Panc1 (cell line): ENCODE data around the gene SNX24.

Experiments
- CTCF ChIP-seq: fragments of 450-650 bp; IDR thresholded peaks from 2 replicates; pipeline ENCODE4 v1.5.1; 2017; ENCODE audit warnings: mild to moderate bottlenecking
- POLR2AphosphoS5 ChIP-seq: IDR thresholded peaks from 2 replicates; pipeline ENCODE4 v1.6.1; 2012; ENCODE audit warnings: mild to moderate bottlenecking, low read depth, low read length, moderate library complexity
- REST ChIP-seq, 2 experiments: IDR thresholded peaks; 2 replicates each; pipeline ENCODE4 v1.6.1; 2011 to 2012; ENCODE audit warnings: low read depth in 2 of 2, control low read depth in 1 of 2, low read length in 1 of 2, mild to moderate bottlenecking in 1 of 2, moderate library complexity in 1 of 2; ENCODE audit not compliant: insufficient read depth in 1 of 2
- SIN3A ChIP-seq: IDR thresholded peaks from 2 replicates; pipeline ENCODE4 v1.6.1; 2012; ENCODE audit warnings: low read depth, mild to moderate bottlenecking, low read length, moderate library complexity, borderline replicate concordance; ENCODE audit not compliant: insufficient read depth

GRCh38 chr5:122805481-122805880 is 39.9 kb upstream of the SNX24 start:
- TF ChIP-seq CTCF (no peak), POLR2AphosphoS5 (no peak), REST (IDR thresholded peaks at IDR 0.05; ENCODE audit: insufficient read depth in 1 of 2, low read depth in 2 of 2, low read length in 1 of 2) (no peak), SIN3A (no peak)
